Right lobe of liver (tissue), 4 donors: ENCODE results near the gene BICC1.

ENCODE experiments used
- CTCF ChIP-seq, 4 donors: fragments of 200-600 bp in 3 of 4; fragments of 450-650 bp in 1 of 4; IDR thresholded peaks; one replicate each; pipeline versions ENCODE4 v1.5.1 to v1.8.0; 2016 to 2022; ENCODE audit warnings: antibody characterized with exemption in 4 of 4, mild to moderate bottlenecking in 2 of 4
- POLR2A ChIP-seq: fragments of 450-650 bp; IDR thresholded peaks from one replicate; pipeline ENCODE4 v1.6.1; 2017; ENCODE audit warnings: antibody characterized with exemption, mild to moderate bottlenecking
- donor health status: DM: no; HTN: no; CAD: no.
- donor health status: DM: no; HTN: no; CAD: no.
- donor health status: DM: no; HTN: yes; CAD: no.

GRCh38 chr10:58622246-58622645 is 109.6 kb downstream of the BICC1 start:
- TF ChIP-seq POLR2A (no peak), CTCF (IDR thresholded peaks at IDR 0.05) (no peak)
